Measurements from ENCODE around the gene RTN3. TPM values are rescaled to one million over a fixed set of nuclear protein-coding genes. Genes with fewer than 3 reads are reported as not detected.

Gene RTN3
- total and polyA plus RNA-seq, 9 of the 15 experiments (the other 6 are each of a cell fraction or from before 2014, with no cell fraction given), result 41.6 to 169 (median 93.5) TPM

DNA sequence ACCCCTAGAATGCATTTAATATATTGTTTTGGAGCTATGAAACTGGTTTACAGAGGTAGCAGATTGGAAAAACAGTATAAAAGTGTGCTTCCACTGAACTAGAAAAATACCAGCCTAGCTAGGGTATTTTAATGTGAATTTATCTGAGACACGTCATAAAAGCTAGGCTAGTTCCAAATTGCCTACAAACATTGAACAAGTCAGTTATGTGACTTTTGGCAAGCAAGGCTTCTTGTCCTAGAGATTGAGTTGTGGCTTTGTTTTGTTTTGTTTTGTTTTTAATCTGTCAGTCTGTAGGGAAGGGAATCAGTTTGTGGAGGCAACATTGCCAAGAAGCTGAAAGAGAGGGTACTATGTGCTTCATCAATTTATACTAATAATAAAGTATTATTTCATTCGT lies 24.2 kb downstream of the RTN3 start:
- no peak for DNase-seq (ENCODE audit: extremely low read depth in 1 of 4, low spot score in 3 of 4)
- peak; percentile 42 for FAIRE-seq
- Histone ChIP-seq H3K36me3 (ENCODE audit: control insufficient read depth, insufficient read depth, low read length) (peaks cover 7% of the 10 kb centered on the region; the same call in 1 of the 3 replicates), H3K79me2 (ENCODE audit: control insufficient read depth, insufficient read depth, low read length) (peaks cover 79% of the 10 kb centered on the region), H4K20me1 (replicated peaks; ENCODE audit: control insufficient read depth, insufficient read depth, low read length) (peaks cover 6% of the 10 kb centered on the region), H3K4me2 (ENCODE audit: insufficient read depth, low read length) (no peak overlapping the region), H3K27me3 (ENCODE audit: control insufficient read depth in 2 of 2, insufficient read depth in 2 of 2, low read length in 2 of 2) (no peaks in the 10 kb centered on the region), H3K4me1 (replicated peaks in 1 of 2; ENCODE audit: control insufficient read depth in 2 of 2, insufficient read depth in 2 of 2, low read length in 2 of 2) (peaks cover 0 to 6% of the 10 kb centered on the region in 2 experiments; a peak in 2 of 5 replicates), H2AFZ (ENCODE audit: low read depth, low read length) (no peak overlapping the region), H3K9me1 (ENCODE audit: control insufficient read depth, insufficient read depth, low read length) (no peaks in the 10 kb centered on the region), H3K27ac (ENCODE audit: extremely low read depth, low read depth, low read length) (no peak overlapping the region), H3K9ac (ENCODE audit: insufficient read depth in 1 of 2, low read depth in 2 of 2, low read length in 2 of 2) (no peak overlapping the region; a peak in 1 of 4 replicates), H3K4me3 (no peak overlapping the region), H3K9me3 (replicated peaks; ENCODE audit: control insufficient read depth, insufficient read depth, low read depth, low read length) (no peaks in the 10 kb centered on the region)
- no TSS peak for BruUV-seq (replicated peaks)
- ChIA-PET POLR2A (interaction anchor here (1.2 to 1.8 kb wide), 2 partner anchors 10 to 23 kb away, joined by 4 to 8 read pairs; no protein-coding TSS in a partner anchor), CTCF (ENCODE audit: low intra/inter-chr PET ratio) (no interaction called here)
- WGBS (ENCODE audit: insufficient coverage, low coverage, missing lambda C conversion rate), result 64% methylated on average over 2 of the region's 2 CpGs
- in situ Hi-C loops (cut with MboI), result no loop called here
- intact Hi-C loops (cut with micrococcal nuclease), result no loop called here
- TF ChIP-seq, protein P1, sequence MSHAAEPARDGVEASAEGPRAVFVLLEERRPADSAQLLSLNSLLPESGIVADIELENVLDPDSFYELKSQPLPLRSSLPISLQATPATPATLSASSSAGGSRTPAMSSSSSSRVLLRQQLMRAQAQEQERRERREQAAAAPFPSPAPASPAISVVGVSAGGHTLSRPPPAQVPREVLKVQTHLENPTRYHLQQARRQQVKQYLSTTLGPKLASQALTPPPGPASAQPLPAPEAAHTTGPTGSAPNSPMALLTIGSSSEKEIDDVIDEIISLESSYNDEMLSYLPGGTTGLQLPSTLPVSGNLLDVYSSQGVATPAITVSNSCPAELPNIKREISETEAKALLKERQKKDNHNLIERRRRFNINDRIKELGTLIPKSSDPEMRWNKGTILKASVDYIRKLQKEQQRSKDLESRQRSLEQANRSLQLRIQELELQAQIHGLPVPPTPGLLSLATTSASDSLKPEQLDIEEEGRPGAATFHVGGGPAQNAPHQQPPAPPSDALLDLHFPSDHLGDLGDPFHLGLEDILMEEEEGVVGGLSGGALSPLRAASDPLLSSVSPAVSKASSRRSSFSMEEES (CRISPR knock-in tag; IDR thresholded peaks at IDR 0.05), result no peak
- no peak for TF ChIP-seq ZC3H4 (CRISPR knock-in tag; IDR thresholded peaks at IDR 0.05; ENCODE audit: borderline replicate concordance)
- no peak for TF ChIP-seq NR4A1 (CRISPR knock-in tag; IDR thresholded peaks at IDR 0.05)
- no peak for TF ChIP-seq NR4A1 (tag; IDR thresholded peaks at IDR 0.05)
- no peak for ATAC-seq

All from K562 (cell line).